ENCODE data around the gene EPG5.

DNA sequence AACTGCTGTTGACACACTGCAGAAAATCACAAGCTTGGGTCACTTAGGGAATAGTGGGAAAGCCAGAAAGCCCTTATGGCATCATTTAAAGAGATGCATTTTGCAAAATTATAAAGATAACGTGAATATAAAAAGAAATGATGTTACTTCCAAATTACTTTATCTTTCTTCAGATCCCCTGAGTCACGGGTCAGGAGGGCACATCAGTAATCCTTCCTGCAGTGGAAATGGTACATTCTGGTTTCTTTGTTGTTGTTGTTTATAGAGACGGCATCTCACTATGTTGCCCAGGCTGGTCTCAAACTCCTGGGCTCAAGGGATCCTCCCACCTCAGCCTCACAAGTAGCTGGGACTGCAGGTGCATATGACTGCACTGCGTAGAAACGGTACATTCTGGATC is 9.8 kb upstream of the EPG5 start:
- no peak for TF ChIP-seq HOXA7 (CRISPR knock-in tag; IDR thresholded peaks at IDR 0.05)
- TF ChIP-seq POLR2A (IDR thresholded peaks at IDR 0.05; ENCODE audit: low read length) = no peak
- TF ChIP-seq GATA3 (IDR thresholded peaks at IDR 0.05; ENCODE audit: borderline replicate concordance) = no peak
- TF ChIP-seq, protein P1, sequence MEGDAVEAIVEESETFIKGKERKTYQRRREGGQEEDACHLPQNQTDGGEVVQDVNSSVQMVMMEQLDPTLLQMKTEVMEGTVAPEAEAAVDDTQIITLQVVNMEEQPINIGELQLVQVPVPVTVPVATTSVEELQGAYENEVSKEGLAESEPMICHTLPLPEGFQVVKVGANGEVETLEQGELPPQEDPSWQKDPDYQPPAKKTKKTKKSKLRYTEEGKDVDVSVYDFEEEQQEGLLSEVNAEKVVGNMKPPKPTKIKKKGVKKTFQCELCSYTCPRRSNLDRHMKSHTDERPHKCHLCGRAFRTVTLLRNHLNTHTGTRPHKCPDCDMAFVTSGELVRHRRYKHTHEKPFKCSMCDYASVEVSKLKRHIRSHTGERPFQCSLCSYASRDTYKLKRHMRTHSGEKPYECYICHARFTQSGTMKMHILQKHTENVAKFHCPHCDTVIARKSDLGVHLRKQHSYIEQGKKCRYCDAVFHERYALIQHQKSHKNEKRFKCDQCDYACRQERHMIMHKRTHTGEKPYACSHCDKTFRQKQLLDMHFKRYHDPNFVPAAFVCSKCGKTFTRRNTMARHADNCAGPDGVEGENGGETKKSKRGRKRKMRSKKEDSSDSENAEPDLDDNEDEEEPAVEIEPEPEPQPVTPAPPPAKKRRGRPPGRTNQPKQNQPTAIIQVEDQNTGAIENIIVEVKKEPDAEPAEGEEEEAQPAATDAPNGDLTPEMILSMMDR (IDR thresholded peaks at IDR 0.05) = no peak
- TF ChIP-seq, protein P2, sequence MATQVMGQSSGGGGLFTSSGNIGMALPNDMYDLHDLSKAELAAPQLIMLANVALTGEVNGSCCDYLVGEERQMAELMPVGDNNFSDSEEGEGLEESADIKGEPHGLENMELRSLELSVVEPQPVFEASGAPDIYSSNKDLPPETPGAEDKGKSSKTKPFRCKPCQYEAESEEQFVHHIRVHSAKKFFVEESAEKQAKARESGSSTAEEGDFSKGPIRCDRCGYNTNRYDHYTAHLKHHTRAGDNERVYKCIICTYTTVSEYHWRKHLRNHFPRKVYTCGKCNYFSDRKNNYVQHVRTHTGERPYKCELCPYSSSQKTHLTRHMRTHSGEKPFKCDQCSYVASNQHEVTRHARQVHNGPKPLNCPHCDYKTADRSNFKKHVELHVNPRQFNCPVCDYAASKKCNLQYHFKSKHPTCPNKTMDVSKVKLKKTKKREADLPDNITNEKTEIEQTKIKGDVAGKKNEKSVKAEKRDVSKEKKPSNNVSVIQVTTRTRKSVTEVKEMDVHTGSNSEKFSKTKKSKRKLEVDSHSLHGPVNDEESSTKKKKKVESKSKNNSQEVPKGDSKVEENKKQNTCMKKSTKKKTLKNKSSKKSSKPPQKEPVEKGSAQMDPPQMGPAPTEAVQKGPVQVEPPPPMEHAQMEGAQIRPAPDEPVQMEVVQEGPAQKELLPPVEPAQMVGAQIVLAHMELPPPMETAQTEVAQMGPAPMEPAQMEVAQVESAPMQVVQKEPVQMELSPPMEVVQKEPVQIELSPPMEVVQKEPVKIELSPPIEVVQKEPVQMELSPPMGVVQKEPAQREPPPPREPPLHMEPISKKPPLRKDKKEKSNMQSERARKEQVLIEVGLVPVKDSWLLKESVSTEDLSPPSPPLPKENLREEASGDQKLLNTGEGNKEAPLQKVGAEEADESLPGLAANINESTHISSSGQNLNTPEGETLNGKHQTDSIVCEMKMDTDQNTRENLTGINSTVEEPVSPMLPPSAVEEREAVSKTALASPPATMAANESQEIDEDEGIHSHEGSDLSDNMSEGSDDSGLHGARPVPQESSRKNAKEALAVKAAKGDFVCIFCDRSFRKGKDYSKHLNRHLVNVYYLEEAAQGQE (IDR thresholded peaks at IDR 0.05) = no peak
- no peak for TF ChIP-seq RAD21 (conservative IDR thresholded peaks at IDR 0.05 in 1 of 2, IDR thresholded peaks at IDR 0.05 in 1 of 2)
- no peak for TF ChIP-seq RNF2 (IDR thresholded peaks at IDR 0.05; ENCODE audit: borderline replicate concordance, low read depth)

All from A549 (cell line).